ENCODE results near the gene AOPEP.

The AOPEP gene

DNA sequence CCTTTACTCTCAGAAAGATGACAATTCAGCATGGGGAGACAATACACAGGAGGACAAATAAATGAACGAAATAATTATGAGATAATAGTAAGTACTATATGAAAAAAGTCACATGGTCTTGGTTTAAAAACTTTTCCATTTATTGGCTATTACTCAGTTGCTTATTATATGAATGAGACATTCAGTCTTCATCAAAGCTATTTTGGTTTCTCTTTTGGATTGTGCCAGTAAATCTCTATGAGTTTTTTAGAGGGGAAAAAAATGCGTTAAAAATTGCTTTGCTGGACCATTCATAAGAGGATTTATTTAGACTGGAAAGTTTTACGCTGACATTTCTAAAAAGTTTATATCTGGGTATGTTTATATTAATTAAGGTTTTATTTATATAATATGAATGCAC lies 137.7 kb downstream of the AOPEP start:
- ChIA-PET CTCF (interaction anchor here (0.7 to 1.5 kb wide), 4 partner anchors 14 to 54 kb away, joined by 3 to 5 read pairs (median 3); no protein-coding TSS in a partner anchor), POLR2A (no interaction called here)
- Histone ChIP-seq H3K27ac (ENCODE audit: insufficient read depth in 1 of 2, low read depth in 1 of 2, low read length in 2 of 2, poor library complexity in 1 of 2, severe bottlenecking in 2 of 2) (no peak overlapping the region), H3K36me3 (ENCODE audit: control insufficient read depth in 4 of 4, insufficient read depth in 4 of 4, low read length in 3 of 4) (no peaks in the 10 kb centered on the region), H3K9me3 (ENCODE audit: control extremely low read depth in 1 of 5, control insufficient read depth in 4 of 5, insufficient read depth in 2 of 5, low read depth in 1 of 5, low read length in 4 of 5) (no peaks in the 10 kb centered on the region), H3K4me3 (ENCODE audit: control insufficient read depth in 1 of 7, extremely low read depth in 1 of 7, insufficient read depth in 4 of 7, low read depth in 2 of 7, low read length in 6 of 7) (peak overlapping the region in 1 of 7 experiments; percentile 24), H3K4me1 (ENCODE audit: control extremely low read depth in 1 of 4, control insufficient read depth in 4 of 4, insufficient read depth in 4 of 4, low read length in 3 of 4) (peaks cover 33 to 76% (median 50%) of the 10 kb centered on the region in 4 experiments), H3K27me3 (replicated peaks in 2 of 5; ENCODE audit: control insufficient read depth in 4 of 5, insufficient read depth in 5 of 5, low read length in 4 of 5) (no peaks in the 10 kb centered on the region)
- no CpG with 5 or more reads among the region's 3 CpGs for WGBS (ENCODE audit: insufficient coverage)
- DNase-seq = peak in 2 of 3 donors; percentile 35 to 56

DNA sequence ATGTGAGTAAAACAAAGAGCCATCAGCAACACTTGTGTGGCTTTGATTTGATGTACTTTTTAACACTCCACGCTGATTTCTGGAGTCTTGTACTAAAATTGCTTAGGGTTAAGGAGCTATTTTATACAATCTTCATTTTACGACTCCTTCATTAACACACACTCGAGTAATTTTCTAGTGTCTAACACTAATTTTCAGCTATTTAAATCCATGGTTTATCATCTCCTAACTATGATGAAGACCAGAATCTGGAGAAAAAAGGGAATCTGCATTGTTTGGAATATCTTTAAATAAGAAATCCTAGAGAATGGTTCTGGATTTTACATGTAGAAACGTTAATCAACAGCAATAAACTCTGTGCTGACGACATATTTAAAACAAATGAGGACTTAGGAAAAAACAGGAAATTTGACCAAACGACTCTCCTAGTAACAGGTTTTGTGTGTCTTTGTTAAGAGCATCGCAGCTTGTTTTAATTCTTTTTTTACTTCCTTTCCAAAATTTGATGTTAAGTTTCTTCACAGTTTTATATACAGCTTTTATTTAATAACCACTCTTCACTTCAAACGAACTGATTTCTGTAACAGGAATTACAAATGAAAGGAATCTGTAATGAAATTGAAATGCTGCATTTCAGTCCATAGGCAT lies 138.5 kb downstream of the AOPEP start:
- peak overlapping the region in 4 of 7 experiments; percentile 3 to 38 (median 18) for H3K4me3 ChIP-seq (ENCODE audit: control insufficient read depth in 1 of 7, extremely low read depth in 1 of 7, insufficient read depth in 4 of 7, low read depth in 2 of 7, low read length in 6 of 7)
- H3K36me3 ChIP-seq (ENCODE audit: control insufficient read depth in 4 of 4, insufficient read depth in 4 of 4, low read length in 3 of 4) = no peaks in the 10 kb centered on the region

DNA sequence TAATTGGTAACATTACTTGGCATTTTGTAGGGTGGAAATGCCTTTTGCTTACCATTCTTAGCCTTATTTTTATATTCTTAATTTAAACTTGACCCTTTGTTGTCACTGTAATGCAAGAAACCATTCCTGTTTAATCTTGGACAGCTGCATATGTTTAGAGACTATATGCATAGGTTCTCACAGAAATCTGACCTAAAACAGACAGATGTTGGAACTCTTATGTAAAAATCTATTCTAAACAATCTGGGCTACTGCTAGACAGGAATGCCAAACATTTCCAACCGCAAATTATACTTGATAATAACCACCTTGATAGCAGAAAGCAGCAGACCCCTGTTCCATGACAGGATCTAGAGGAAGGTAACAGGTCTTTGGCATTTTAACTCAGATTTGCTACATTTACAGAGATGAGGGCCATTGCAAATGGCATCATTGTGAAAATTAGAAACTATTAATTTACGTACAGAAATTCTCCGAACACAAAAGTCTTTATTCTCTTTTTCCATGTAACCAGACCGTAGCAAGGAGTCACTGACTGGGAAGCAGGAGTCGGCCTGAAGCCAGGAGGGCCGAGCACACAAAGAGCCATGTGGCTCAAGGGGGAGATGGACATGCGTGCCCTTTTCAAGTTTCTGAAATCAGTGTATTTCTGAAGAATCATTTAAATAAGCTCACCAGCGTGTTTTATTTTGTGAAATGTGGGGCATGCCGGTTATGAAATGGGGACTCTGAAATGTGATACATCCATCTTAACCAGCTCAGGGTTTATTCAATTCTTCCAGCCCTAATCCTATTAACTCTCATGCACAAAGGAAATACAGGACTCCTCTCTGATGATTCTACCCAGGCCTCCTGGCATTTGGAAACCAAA lies 139.3 kb downstream of the AOPEP start:
- H3K4me1 ChIP-seq (ENCODE audit: control extremely low read depth in 1 of 4, control insufficient read depth in 4 of 4, insufficient read depth in 4 of 4, low read length in 3 of 4) = peaks cover 29 to 67% (median 41%) of the 10 kb centered on the region in 4 experiments
- WGBS (ENCODE audit: insufficient coverage) = 100% methylated on average over 8 of the region's 9 CpGs
- H3K4me3 ChIP-seq (ENCODE audit: control insufficient read depth in 1 of 7, extremely low read depth in 1 of 7, insufficient read depth in 4 of 7, low read depth in 2 of 7, low read length in 6 of 7) = peak overlapping the region in 2 of 7 experiments; percentile 4 to 38
- no peaks in the 10 kb centered on the region for H3K36me3 ChIP-seq (ENCODE audit: control insufficient read depth in 4 of 4, insufficient read depth in 4 of 4, low read length in 3 of 4)
- H3K27ac ChIP-seq (ENCODE audit: insufficient read depth in 1 of 2, low read depth in 1 of 2, low read length in 2 of 2, poor library complexity in 1 of 2, severe bottlenecking in 2 of 2) = no peak overlapping the region
- H3K27me3 ChIP-seq (replicated peaks in 2 of 5; ENCODE audit: control insufficient read depth in 4 of 5, insufficient read depth in 5 of 5, low read length in 4 of 5) = no peaks in the 10 kb centered on the region
- no peak for DNase-seq
- H3K9me3 ChIP-seq (ENCODE audit: control extremely low read depth in 1 of 5, control insufficient read depth in 4 of 5, insufficient read depth in 2 of 5, low read depth in 1 of 5, low read length in 4 of 5) = no peaks in the 10 kb centered on the region
- ChIA-PET POLR2A (no interaction called here), CTCF (interaction anchor here (0.8 to 2.3 kb wide), 5 partner anchors 9 to 82 kb away, joined by 3 to 7 read pairs (median 4); no protein-coding TSS in a partner anchor)

More for the DNA sequence above, 138.5 kb downstream of the AOPEP start:
- peaks cover 33 to 74% (median 48%) of the 10 kb centered on the region in 4 experiments for H3K4me1 ChIP-seq (ENCODE audit: control extremely low read depth in 1 of 4, control insufficient read depth in 4 of 4, insufficient read depth in 4 of 4, low read length in 3 of 4)
- ChIA-PET CTCF (interaction anchor here (0.7 to 1.3 kb wide), 4 partner anchors 13 to 53 kb away, joined by 3 read pairs; no protein-coding TSS in a partner anchor), POLR2A (no interaction called here)
- H3K27ac ChIP-seq (ENCODE audit: insufficient read depth in 1 of 2, low read depth in 1 of 2, low read length in 2 of 2, poor library complexity in 1 of 2, severe bottlenecking in 2 of 2) = no peak overlapping the region
- no peaks in the 10 kb centered on the region for H3K27me3 ChIP-seq (replicated peaks in 2 of 5; ENCODE audit: control insufficient read depth in 4 of 5, insufficient read depth in 5 of 5, low read length in 4 of 5)
- no CpG with 5 or more reads among the region's 8 CpGs for WGBS (ENCODE audit: insufficient coverage)
- no peaks in the 10 kb centered on the region for H3K9me3 ChIP-seq (ENCODE audit: control extremely low read depth in 1 of 5, control insufficient read depth in 4 of 5, insufficient read depth in 2 of 5, low read depth in 1 of 5, low read length in 4 of 5)
- DNase-seq = no peak

DNA sequence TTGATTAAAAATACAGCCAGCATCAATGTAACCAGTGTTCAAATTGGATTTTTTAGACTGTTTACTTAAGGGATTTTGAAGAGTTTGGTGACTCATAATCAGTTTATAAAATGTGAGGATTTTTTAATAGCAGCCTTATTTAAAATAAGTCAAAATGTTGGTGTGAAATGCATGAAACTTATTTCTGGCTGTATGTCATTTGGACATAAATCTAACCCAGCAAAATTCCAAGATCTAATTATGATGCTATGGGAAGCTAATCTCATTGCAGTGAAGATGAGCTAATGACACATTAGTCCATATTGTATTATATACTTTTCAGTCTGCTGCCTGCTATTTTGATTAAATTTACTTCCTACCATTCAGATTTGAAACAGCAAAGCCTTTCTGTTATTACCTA lies 140.3 kb downstream of the AOPEP start:
- Histone ChIP-seq H3K4me3 (ENCODE audit: control insufficient read depth in 1 of 7, extremely low read depth in 1 of 7, insufficient read depth in 4 of 7, low read depth in 2 of 7, low read length in 6 of 7) (peak overlapping the region in 1 of 7 experiments; percentile 64), H3K27ac (ENCODE audit: insufficient read depth in 1 of 2, low read depth in 1 of 2, low read length in 2 of 2, poor library complexity in 1 of 2, severe bottlenecking in 2 of 2) (no peak overlapping the region), H3K27me3 (replicated peaks in 2 of 5; ENCODE audit: control insufficient read depth in 4 of 5, insufficient read depth in 5 of 5, low read length in 4 of 5) (no peaks in the 10 kb centered on the region), H3K9me3 (ENCODE audit: control extremely low read depth in 1 of 5, control insufficient read depth in 4 of 5, insufficient read depth in 2 of 5, low read depth in 1 of 5, low read length in 4 of 5) (no peaks in the 10 kb centered on the region), H3K4me1 (ENCODE audit: control extremely low read depth in 1 of 4, control insufficient read depth in 4 of 4, insufficient read depth in 4 of 4, low read length in 3 of 4) (peaks cover 26 to 60% (median 33%) of the 10 kb centered on the region in 4 experiments), H3K36me3 (ENCODE audit: control insufficient read depth in 4 of 4, insufficient read depth in 4 of 4, low read length in 3 of 4) (no peaks in the 10 kb centered on the region)
- CTCF ChIA-PET = interaction anchor here (0.8 to 2.3 kb wide), 6 partner anchors 10 to 83 kb away, joined by 3 to 7 read pairs (median 4); no protein-coding TSS in a partner anchor
- DNase-seq = no peak
- POLR2A ChIA-PET = no interaction called here

DNA sequence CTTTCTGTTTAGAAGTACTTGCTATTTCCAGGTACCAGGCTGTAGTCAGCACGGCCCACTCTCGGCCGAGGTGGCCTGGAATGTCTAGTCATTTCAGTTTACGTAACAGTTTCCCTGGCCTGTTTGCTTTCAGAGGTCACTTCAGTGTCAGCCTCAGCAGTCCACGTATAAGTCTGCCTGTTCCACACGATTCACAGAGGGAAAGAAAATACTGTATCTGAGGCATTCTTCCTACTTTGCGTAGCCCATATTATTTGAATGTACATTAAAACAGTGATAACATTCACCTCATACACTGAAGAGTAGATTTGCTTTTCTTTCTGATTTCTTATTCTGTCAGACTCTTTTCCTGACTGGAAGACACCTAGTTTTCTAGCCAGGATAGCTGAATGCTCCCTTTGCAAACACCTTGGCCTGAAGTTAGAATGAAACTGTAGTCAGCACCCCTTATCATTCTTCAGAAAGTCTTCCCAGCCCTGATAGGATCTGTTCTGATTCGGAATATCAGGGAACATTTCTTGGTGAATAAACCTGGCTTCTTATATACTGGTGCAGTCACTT lies 140.9 kb downstream of the AOPEP start:
- H3K4me3 ChIP-seq (ENCODE audit: control insufficient read depth in 1 of 7, extremely low read depth in 1 of 7, insufficient read depth in 4 of 7, low read depth in 2 of 7, low read length in 6 of 7) = peak overlapping the region in 4 of 7 experiments; percentile 5 to 64 (median 31)
- H3K9me3 ChIP-seq (ENCODE audit: control extremely low read depth in 1 of 5, control insufficient read depth in 4 of 5, insufficient read depth in 2 of 5, low read depth in 1 of 5, low read length in 4 of 5) = no peaks in the 10 kb centered on the region
- H3K36me3 ChIP-seq (ENCODE audit: control insufficient read depth in 4 of 4, insufficient read depth in 4 of 4, low read length in 3 of 4) = no peaks in the 10 kb centered on the region
- peaks cover 21 to 54% (median 28%) of the 10 kb centered on the region in 4 experiments for H3K4me1 ChIP-seq (ENCODE audit: control extremely low read depth in 1 of 4, control insufficient read depth in 4 of 4, insufficient read depth in 4 of 4, low read length in 3 of 4)
- DNase-seq = no peak
- CTCF ChIA-PET = interaction anchor here (0.8 to 2.3 kb wide), 8 partner anchors 10 to 262 kb away, joined by 3 to 7 read pairs (median 4); no protein-coding TSS in a partner anchor
- 45% methylated on average over 8 of the region's 8 CpGs for WGBS (ENCODE audit: insufficient coverage)
- peak overlapping the region; percentile 17 to 59 for H3K27ac ChIP-seq (ENCODE audit: insufficient read depth in 1 of 2, low read depth in 1 of 2, low read length in 2 of 2, poor library complexity in 1 of 2, severe bottlenecking in 2 of 2)
- POLR2A ChIA-PET = no interaction called here
- H3K27me3 ChIP-seq (replicated peaks in 2 of 5; ENCODE audit: control insufficient read depth in 4 of 5, insufficient read depth in 5 of 5, low read length in 4 of 5) = no peaks in the 10 kb centered on the region

DNA sequence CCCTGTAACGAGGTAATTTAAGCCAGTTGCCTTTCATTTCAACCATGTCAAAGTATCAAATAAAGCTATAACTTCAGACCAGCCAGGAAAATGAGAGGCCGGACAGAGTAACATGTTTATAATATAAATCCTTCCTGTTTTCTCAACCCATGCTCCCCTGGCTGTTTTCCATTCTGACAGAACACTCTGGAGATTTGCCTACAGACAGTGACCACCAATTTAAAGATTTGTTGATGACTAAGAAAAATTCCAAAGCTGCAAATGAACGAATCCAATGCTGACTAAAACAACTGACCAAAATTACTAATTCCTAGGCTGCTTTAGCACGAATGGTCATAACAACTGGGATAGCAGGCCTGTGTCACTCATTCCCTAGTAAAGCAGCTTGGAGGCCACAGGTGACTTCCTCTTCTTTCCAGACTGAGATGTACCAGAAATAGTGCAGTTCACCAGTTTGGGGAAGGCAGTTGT lies 141.4 kb downstream of the AOPEP start:
- Histone ChIP-seq H3K4me1 (ENCODE audit: control extremely low read depth in 1 of 4, control insufficient read depth in 4 of 4, insufficient read depth in 4 of 4, low read length in 3 of 4) (peaks cover 18 to 50% (median 27%) of the 10 kb centered on the region in 4 experiments), H3K27ac (ENCODE audit: insufficient read depth in 1 of 2, low read depth in 1 of 2, low read length in 2 of 2, poor library complexity in 1 of 2, severe bottlenecking in 2 of 2) (peak overlapping the region; percentile 17 to 59), H3K36me3 (ENCODE audit: control insufficient read depth in 4 of 4, insufficient read depth in 4 of 4, low read length in 3 of 4) (no peaks in the 10 kb centered on the region), H3K27me3 (replicated peaks in 2 of 5; ENCODE audit: control insufficient read depth in 4 of 5, insufficient read depth in 5 of 5, low read length in 4 of 5) (no peaks in the 10 kb centered on the region), H3K9me3 (ENCODE audit: control extremely low read depth in 1 of 5, control insufficient read depth in 4 of 5, insufficient read depth in 2 of 5, low read depth in 1 of 5, low read length in 4 of 5) (no peaks in the 10 kb centered on the region), H3K4me3 (ENCODE audit: control insufficient read depth in 1 of 7, extremely low read depth in 1 of 7, insufficient read depth in 4 of 7, low read depth in 2 of 7, low read length in 6 of 7) (peak overlapping the region in 1 of 7 experiments; percentile 64)
- no peak for DNase-seq
- 69% methylated on average over 3 of the region's 4 CpGs for WGBS (ENCODE audit: insufficient coverage)
- ChIA-PET POLR2A (no interaction called here), CTCF (interaction anchor here (0.8 to 2.3 kb wide), 6 partner anchors 13 to 262 kb away, joined by 3 to 7 read pairs (median 4); no protein-coding TSS in a partner anchor)
